ENCODE data around the gene CTXN2.
A peak's percentile ranks its signal among the peaks of the same experiment; 100 is the strongest.

CTXN2 gene

GRCh38 chr15:48191574-48192225, at the start of gene CTXN2:
CTXN2 (plus strand) TSS chr15:48191665; CDS start chr15:48201301, 9,636 bp downstream.
- DNase-seq: peak in 2 of 3 experiments; percentile 19 to 44

DNA sequence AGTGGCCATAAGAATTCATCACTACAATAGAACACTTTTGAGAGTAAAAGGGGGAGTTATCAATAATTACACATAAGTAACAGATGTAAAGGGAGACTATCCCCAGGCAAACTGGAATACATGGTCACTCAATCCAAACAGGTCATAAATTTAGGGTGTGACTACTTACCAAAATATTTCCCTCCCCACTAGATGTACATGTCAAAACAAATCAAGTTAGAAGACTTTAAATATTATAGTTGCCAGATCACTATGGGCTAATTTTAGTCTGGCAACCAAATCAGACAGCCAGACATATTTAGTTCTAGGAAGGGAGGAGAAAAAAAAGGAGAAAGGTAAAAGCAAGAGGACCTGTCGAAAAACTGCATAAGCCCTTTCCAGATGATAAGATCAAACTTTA, 47.6 kb upstream of the CTXN2 start:
- no peak for DNase-seq

DNA sequence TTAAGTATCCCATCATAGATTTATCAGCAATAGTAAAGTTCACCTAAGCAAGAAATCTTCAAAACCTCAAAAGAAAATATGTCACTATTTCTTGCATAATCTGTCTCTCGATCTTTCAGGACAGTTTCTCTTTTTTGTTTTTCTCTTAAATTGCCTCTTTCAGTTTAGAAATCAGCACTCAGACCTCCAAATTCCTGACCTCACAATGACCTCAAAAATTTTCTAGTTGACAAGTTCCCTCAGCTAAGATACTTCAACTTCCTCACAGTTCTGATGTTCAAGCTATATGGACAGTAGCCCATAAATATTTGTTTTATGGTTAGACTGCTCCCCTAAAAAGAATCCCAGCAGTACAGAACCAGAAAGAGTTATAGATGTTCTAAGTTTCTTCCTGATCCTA, 46.6 kb upstream of the CTXN2 start:
- no peak for DNase-seq

DNA sequence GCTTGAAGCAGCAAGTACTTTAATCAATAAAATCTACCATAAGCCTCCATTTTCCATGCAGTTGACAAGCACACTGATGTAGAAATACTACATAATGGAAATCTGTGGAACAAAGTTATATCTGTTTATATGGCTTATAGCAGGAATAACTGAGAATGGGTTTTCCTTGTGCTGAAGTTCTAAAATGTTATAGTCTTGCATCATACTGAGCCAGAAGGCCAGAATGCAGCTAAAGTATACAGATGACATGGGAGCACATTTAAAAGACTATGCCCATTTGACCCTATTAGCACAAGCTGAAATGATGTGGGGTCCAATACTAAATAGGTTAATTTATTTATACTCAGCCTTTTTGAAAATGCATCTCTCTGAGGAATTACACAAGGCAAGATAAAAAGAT, 45.5 kb upstream of the CTXN2 start:
- DNase-seq: no peak

DNA sequence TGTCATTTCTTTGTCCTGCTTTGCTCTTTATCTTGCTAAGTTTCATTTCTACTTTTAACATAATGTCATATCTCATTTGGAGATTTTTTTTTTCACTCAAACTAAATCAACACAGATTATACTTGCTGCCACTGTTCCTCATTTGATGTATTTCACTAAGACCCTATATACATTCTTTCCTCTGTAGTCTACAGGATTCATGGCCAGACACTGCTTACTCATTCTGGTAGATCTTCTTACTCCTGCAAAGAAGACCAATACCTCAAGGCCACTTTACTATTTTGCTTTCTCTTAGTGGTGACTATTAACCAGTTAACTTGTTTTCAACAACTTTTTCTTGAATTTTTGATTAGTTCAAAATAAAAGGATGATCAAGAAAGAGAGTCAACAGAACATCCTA, 44.1 kb upstream of the CTXN2 start:
- no peak for DNase-seq

DNA sequence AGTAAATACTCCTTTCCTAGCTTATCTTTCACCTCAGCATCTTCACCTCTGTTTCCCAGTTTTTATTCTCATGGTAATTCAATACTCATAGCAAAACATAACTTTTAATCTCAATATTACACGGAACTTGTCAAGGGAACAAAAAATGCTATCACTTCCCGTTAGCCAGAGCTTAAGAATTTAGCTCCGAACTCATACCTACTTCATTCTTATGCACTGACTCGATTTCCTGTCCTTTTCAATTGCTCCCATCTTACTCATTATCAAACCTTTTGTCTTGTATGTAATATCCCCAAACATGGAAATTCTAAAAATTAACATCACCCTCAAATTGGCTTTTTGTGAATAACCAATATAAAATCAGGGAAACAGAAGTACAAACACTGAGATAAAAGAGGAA, 41.6 kb upstream of the CTXN2 start:
- DNase-seq: no peak

- DNase-seq: no peak
Measured at GRCh38 chr15:48153526-48153925, 37.9 kb upstream of the CTXN2 start.

DNA sequence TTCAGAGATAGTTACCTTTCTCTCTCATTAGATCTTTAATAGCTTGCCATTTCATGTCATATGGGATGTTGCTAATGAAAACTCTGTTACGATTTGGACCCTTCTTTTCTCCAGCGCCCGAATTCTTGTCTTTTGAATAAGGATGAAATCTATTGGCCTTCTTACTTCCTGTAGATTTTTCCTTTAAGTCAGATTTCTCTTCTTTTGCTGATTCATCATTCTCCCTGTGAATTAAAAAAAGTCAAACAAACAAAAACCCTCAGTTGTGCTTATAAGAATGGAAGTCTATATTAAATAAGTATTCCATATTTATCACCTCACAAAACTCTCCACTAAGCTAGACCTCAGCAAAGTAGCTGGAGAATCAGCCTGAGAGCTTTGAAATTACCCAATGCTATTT, 22.8 kb upstream of the CTXN2 start:
- no peak for DNase-seq

DNA sequence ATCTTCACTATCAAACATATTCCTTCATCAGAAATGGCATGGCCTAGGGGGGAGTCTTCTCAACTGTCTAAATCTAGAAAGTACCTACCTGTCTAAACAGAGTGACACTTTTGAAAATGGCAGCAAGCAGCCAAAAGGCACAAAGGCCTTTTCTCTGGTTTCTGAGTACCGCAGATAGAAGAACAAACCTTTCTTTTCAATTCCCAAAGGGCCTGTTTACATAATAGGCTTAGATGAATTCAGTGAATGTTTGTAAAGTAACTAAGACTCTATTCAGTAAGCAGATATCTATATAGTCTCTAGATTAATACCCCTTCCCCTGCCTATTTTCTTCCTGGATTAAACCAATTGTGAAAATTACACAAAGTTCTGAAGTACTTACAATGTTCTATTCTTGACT, 20.5 kb upstream of the CTXN2 start:
- peak in 1 of 3 experiments; percentile 28 for DNase-seq

- no peak for DNase-seq
Measured at GRCh38 chr15:48175126-48175525, 16.3 kb upstream of the CTXN2 start.

DNA sequence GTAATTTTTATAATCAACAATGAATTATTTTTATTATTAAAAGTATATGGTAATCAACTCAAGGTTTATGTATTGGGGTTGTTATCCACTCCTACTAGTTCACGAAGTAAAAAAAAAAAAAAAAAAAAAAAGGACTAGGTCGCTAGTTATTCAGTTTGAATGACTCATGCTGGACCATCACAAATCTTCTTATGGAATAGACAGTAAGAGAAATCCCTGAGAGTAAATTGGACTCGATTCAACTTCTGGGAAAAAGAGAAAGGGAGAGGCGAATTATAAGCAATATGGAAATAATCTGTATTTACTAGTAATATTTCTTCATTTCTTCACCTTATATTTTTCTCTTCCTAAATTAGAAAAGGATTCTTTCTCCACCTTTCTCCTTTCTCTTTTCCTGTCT, 15.4 kb upstream of the CTXN2 start:
- DNase-seq: no peak

- no peak for DNase-seq
Measured at GRCh38 chr15:48176957-48177356, 14.5 kb upstream of the CTXN2 start.

GRCh38 chr15:48177383-48177765, 14.1 kb upstream of the CTXN2 start:
- DNase-seq: peak in 2 of 3 experiments; percentile 32 to 83

DNA sequence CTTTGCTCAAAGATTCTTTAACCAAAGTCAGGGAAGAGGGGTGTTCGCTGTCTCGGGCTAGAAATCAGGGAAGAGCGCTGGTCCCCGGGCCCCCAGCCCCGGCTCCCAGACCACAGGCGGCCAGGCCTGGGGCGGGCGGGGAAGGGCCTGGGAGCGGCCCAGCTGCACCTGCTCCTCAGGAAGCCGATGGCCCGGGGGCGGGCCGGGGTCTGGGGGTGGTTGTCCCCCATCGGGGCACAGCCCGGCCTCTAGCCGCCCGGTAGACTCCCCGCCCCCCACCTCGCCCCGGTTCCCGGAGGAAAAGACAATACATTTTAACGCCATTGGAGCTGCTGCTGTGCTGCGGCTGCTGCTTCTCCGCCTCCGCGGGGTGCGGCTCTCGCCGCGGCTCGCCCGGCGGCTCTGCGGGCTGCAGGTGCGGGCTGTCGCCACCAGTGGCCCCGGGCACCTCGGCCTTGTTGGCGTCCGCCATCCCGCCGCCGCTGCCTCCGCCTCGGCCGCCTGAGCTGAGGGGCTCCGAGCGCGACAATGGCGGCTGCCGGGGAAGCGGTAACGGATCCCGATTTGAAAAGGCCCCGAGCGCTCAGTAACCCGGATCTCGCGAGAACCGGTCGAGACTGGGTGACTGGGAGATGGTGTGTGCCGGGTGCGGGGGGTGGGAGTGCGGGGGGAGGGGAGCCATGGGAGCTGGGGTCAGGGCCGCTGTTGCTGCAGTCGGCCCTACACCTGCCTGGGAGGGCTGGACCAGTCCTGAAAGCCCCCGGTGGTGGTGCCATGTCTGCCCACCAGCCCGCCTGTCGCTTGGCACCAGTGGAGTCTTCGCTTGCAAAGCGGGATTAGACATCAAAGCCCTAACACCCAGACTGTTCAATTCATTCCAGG, 13.5 kb upstream of the CTXN2 start, which contains the start of gene MYEF2:
MYEF2 (minus strand) TSS at position 530 of the 882 bp plus-strand sequence; CDS start at position 472, 58 bp downstream.
- peak; percentile 75 to 91 (median 84) for DNase-seq

GRCh38 chr15:48178648-48178931, 12.9 kb upstream of the CTXN2 start:
- DNase-seq: no peak

GRCh38 chr15:48182749-48183148, 8.7 kb upstream of the CTXN2 start:
- DNase-seq: no peak

GRCh38 chr15:48185529-48185928, 5.9 kb upstream of the CTXN2 start:
- DNase-seq: no peak

DNA sequence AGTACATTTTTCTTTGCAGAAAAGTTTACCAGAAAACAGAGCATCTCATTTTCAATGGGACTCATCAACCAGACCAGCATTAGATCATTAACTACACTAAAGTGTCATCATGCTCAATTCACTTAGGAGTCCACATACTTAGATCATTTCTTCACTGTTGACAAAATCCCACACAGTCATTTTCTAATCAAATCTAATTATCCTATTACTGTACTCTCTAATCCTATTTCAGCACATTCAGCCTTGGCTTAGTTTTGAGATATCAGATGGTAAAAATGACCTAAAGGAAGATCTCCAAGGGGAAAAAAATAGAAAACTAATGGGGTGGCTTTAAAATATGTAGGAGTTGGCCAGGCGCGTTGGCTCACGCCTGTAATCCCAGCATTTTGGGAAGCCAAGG, 5.2 kb upstream of the CTXN2 start:
- DNase-seq: no peak

DNA sequence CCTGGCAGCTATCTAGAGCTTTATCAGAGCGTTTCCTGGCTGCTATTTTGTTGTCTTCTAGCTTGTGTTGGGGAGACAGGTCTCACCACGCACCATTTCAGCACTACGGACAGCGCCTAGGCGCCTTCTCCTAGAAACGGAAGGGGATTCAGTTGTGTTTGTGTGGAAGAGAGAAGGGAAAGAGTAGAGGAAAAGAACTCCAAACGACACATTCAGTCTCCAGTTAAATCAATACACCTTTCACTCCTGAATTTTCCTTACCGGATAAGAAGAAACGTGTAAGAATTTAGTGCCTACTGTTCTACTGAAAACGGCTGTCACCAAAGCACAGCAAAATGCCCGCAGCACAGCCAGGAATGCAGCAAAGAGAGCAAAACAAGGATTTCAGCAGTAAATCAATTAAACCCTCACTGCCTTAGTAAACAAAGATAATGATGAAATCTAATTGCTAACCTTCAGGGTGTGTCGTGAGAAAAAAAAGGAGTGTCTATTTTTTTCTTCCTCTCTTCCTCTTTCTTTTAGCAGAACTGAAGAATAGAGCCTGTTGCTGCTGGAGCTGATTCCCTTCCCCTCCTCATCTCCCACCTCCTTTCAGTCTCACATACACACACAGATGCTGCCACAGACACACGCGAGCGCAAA, 412 bp upstream of the CTXN2 start:
- peak in 2 of 3 experiments; percentile 19 to 47 for DNase-seq

- DNase-seq: no peak
Measured at GRCh38 chr15:48202068-48202467, 10.6 kb downstream of the CTXN2 start.

- no peak for DNase-seq
Measured at GRCh38 chr15:48205981-48206380, 14.5 kb downstream of the CTXN2 start, which contains the start of gene SLC12A1. SLC12A1 (plus strand) TSS chr15:48206302; CDS start chr15:48207720, 1,418 bp downstream.

DNA sequence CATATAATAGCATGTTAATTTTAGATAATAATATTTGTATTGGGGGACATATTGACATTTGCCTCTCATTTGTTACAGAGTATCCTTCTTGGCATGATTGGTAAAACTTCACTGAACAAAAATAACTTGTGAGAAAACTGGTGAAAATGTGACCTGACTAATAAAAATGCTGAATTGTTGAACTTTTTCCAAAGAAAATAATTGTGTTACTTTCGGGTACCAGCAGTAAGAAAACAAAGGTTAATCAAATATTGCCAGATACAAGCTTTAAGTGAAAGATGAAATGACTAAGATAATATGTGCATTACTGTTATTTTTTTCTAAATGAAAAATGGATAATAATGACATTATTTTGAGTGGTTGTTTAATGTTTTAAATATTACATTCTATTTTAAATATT, 29.8 kb downstream of the CTXN2 start:
- no peak for DNase-seq

DNA sequence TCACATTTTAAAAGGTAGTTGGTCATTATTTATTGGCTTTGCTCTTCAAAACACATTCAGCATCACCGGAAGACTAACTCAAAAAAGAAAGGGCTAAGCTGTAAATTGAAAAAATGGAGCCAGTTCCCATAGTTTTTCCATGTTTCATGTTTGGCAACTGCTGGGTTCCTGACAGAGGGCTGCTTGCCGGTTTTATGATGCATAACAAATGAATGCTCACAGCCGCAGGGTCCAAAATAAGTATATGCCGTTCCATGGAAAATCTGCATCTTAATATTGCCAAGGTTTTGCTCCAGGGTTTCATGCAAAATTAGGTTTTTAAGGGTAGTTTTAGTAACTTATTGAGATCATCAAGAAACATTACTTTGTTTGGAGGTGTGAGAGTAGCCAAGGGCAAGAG, 30.4 kb downstream of the CTXN2 start:
- peak in 1 of 3 experiments; percentile 80 for DNase-seq

DNA sequence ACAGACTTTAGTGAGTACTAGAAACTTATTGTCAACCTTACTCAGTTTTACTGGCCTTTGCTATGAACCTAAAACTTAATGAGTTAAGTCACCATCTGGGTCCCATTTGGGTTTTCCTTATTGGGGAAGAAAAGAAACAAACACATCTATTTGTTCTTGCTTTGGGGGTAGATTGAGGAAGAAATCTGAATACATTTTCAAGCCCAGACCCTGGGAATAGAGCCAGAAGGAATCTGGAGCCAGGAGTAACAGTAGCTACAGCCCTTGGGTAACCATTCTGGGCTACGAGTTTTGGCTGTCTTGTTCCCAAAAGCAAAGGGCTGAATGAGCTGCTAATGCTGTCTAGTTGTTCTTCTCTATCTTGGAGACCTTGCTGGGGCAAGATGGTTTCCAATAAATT, 31.2 kb downstream of the CTXN2 start:
- no peak for DNase-seq
